ENCODE results near the gene TNS4.

The TNS4 gene

GRCh38 chr17:40457369-40457768 is 44.1 kb downstream of the TNS4 start:
- POLR2A ChIA-PET: no interaction called here
- DNase-seq (ENCODE audit: extremely low spot score): no peak
- no peak for TF ChIP-seq CTCF (IDR thresholded peaks at IDR 0.05; ENCODE audit: control extremely low read depth, extremely low read depth, low read depth, missing control alignments)
- CTCF ChIA-PET: interaction anchor here (1.5 to 2.0 kb wide), 3 partner anchors 9 to 76 kb away, joined by 3 to 6 read pairs (median 3); no protein-coding TSS in a partner anchor

GRCh38 chr17:40456396-40456951 is 44.9 kb downstream of the TNS4 start:
- DNase-seq (ENCODE audit: extremely low spot score): no peak
- ChIA-PET POLR2A (no interaction called here), CTCF (interaction anchor here (1.5 to 2.7 kb wide), 7 partner anchors 8 to 83 kb away, joined by 3 to 13 read pairs (median 5); no protein-coding TSS in a partner anchor)
- TF ChIP-seq CTCF (IDR thresholded peaks at IDR 0.05; ENCODE audit: control extremely low read depth, extremely low read depth, low read depth, missing control alignments): no peak

GRCh38 chr17:40454613-40454995 is 46.8 kb downstream of the TNS4 start:
- no peak for DNase-seq (ENCODE audit: extremely low spot score)
- CTCF ChIA-PET: interaction anchor here (0.9 to 2.7 kb wide), 5 partner anchors 11 to 40 kb away, joined by 3 to 13 read pairs (median 4); no protein-coding TSS in a partner anchor
- POLR2A ChIA-PET: no interaction called here
- TF ChIP-seq CTCF (IDR thresholded peaks at IDR 0.05; ENCODE audit: control extremely low read depth, extremely low read depth, low read depth, missing control alignments): no peak

DNA sequence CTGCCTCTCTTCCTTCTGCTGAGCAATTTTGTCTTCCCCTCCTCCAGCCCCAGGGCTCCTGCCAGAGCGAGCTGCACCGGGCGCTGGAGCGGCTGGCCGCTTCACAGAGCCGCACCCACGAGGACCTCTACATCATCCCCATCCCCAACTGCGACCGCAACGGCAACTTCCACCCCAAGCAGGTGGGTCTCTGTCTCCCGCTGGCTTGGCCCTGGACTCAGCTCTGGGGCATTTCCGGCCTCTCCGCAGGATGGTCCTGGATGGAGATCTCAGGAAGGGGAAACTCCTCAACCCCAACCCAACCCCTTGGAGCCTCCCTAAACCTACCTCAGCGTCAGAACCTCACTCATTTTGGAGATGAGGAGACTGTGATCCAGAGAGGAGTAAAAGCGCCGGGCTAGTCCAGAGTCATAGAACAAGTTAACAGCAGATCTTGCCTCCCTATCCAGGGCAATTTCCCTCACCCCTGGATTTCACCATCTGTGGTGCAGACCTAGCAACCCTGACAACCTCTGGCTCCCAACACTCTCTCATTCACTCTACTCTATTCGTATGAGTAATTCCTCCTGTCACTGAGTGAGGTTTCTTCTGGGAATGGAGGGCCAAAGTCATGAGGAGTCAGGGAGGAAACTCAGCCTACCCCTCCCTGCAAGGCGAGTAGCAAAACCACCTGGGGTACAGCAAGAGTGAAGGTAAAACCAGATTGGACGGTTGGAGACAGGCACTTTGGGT is 47.4 kb downstream of the TNS4 start:
- no peak for TF ChIP-seq CTCF (IDR thresholded peaks at IDR 0.05; ENCODE audit: control extremely low read depth, extremely low read depth, low read depth, missing control alignments)
- no peak for DNase-seq (ENCODE audit: extremely low spot score)
- CTCF ChIA-PET: interaction anchor here (1.2 to 2.7 kb wide), 4 partner anchors 10 to 41 kb away, joined by 4 to 8 read pairs (median 6); partner anchors contain the start of gene IGFBP4
- POLR2A ChIA-PET: no interaction called here

DNA sequence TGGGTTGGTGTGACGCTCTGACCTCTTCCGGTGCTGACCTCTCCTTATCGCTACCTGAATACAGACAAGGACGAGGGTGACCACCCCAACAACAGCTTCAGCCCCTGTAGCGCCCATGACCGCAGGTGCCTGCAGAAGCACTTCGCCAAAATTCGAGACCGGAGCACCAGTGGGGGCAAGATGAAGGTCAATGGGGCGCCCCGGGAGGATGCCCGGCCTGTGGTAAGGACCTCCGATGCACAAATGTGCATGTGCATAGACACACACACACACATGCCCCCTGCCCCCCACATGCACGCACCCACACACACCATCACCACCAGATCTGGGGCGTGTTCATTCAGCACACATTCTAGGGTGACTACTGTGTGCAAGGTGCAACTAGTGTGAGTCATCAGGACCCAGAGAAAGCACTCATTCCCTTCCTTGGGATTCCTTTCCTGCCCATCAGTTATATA is 48.5 kb downstream of the TNS4 start:
- CTCF ChIA-PET: interaction anchor here (1.0 to 16.5 kb wide), 3 partner anchors 9 to 94 kb away, joined by 3 to 113 read pairs (median 8); partner anchors contain the start of gene IGFBP4
- no peak for TF ChIP-seq CTCF (IDR thresholded peaks at IDR 0.05; ENCODE audit: control extremely low read depth, extremely low read depth, low read depth, missing control alignments)
- POLR2A ChIA-PET: no interaction called here
- DNase-seq (ENCODE audit: extremely low spot score): no peak

- CTCF ChIA-PET: interaction anchor here (1.0 to 16.5 kb wide), 6 partner anchors 8 to 94 kb away, joined by 3 to 113 read pairs (median 6); partner anchors contain the start of gene IGFBP4
- TF ChIP-seq CTCF (IDR thresholded peaks at IDR 0.05; ENCODE audit: control extremely low read depth, extremely low read depth, low read depth, missing control alignments): no peak
- POLR2A ChIA-PET: no interaction called here
- DNase-seq (ENCODE audit: extremely low spot score): no peak
Observed at GRCh38 chr17:40452216-40452787, 49.1 kb downstream of the TNS4 start.
